Urothelium cell line (cell line): ENCODE results near the gene ARHGAP26.

ENCODE experiments used
- DNase-seq: peaks from one replicate; pipeline ENCODE4 v3.0.0; 2011; ENCODE audit warnings: low spot score, mixed read lengths
- FAIRE-seq: peaks from 2 replicates; lab custom pipeline; 2011; peaks lifted over from hg19 to GRCh38; lab: Jason Lieb, UNC

Gene ARHGAP26

DNA sequence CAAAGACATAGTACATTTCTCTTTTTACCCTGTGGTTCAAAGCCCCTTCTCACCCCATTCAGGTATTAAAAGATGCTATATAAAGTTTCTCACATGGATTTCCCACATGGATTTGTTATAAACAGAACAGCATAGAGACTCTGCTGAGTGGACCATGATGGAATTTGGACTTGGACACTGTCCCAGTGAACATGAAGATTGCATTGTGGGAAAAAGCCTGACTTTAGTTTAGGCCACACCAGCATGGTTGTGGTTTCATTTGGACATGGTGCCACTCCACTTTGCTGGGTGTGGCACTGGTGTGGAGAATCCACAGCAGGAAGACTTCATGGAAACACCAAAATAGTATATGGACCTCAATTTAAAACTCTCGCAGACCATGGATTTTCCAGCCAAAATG is 124.6 kb downstream of the ARHGAP26 start:
- DNase-seq (no peak), FAIRE-seq (no peak)

DNA sequence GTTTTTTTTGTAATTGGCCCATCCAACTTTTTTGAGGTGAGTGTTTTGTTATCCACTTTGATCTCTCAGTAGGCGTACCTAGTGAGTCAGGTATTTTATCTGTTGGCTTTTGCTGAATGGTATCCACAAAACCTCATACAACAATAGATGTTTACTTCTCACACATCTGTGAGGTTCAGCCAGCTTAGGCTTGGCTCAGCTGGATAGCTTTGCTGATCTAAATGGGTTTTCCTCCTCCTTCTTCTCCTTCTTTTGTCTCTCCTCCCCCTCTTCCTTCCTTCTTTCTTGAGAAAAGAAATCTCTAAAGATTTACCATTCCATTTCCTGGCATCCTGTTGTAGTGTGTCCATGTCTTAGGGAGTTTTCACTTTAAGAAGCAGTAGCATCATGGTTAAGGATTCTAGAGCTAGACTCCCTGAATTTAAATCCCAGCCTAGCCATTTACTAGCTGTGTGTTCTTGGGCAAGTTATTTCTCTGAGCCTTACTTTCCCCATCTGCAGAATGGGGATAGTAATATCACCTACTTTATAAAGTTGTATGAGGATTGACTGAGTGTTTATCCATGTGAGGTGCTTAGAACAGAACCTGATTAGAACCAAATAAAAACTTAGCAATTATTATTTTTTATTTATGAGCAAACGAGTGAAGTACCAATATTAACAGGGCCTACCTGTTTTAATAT is 126.3 kb downstream of the ARHGAP26 start:
- DNase-seq (peak; percentile 25), FAIRE-seq (no peak)

DNA sequence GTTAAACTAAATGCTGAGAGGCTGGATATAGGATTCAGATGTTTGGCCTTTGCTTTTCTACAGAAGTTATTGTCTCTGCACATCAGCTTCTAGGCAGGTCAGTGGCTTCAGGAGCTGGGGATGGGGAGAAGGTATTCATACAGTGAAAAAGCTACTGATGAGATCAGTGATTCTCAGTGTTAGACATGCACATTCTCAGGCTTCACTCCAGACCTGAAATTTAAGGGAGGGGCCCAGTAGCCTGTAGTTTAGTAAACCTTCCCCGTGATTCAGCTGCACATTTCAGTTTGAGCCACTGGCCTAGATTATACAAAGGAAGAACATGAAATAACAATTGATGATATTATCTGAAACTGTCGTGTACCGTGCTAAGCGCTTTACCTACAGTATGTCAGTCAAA is 127.2 kb downstream of the ARHGAP26 start:
- no peak for FAIRE-seq

DNA sequence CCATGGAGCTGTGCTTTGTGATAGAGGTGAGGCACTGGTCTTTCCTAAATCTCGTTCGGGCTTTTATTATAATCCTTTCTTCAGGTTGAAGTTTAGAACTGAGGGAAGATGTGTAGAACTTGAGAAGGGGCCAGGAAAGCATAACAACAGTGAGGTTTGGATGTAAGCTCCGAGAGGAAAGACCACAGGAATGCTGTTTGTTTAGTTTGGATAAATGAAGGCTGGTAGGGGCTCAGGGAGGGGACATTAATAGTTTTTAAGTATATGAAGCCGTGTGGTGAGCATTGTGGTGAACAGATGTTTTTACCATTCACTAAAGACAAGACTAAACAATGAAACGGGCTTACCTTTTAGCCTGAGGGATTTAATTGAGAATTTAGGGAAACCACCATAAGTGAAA is 130.8 kb downstream of the ARHGAP26 start:
- FAIRE-seq (no peak), DNase-seq (peak; percentile 41)

More for the DNA sequence above, 127.2 kb downstream of the ARHGAP26 start:
- DNase-seq, result no peak

DNA sequence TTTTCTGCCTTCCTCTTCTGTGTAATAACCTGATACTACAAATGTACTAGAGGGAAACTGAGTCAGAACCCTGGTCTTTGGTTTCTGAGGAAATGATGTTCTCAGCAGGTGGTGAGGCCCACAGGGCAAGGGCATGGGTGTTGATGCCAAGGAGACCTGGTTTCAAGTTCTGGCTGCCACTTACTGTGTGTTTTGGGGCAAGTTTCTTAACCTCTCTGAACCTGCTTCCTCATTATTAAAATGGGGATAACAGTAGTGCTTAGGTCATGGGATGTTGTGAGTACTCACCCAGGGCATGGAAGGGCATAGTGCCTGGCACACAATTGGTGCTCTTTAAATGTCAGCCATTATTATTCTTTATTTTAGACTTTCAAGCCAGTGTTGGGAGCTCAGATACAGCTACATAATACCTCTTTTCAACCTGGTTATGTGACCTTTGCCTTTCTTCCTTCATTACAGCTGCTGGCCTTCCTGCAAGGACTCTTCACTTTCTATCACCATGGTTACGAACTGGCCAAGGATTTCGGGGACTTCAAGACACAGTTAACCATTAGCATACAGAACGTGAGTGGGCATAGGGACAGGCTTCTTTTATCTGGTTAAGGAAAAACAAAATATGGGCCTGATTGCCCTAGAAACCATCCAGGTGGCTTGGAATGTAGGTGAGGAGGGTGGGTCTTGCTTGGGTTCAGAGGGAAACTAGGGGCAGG is 131.5 kb downstream of the ARHGAP26 start:
- no peak for FAIRE-seq
- DNase-seq, result no peak

DNA sequence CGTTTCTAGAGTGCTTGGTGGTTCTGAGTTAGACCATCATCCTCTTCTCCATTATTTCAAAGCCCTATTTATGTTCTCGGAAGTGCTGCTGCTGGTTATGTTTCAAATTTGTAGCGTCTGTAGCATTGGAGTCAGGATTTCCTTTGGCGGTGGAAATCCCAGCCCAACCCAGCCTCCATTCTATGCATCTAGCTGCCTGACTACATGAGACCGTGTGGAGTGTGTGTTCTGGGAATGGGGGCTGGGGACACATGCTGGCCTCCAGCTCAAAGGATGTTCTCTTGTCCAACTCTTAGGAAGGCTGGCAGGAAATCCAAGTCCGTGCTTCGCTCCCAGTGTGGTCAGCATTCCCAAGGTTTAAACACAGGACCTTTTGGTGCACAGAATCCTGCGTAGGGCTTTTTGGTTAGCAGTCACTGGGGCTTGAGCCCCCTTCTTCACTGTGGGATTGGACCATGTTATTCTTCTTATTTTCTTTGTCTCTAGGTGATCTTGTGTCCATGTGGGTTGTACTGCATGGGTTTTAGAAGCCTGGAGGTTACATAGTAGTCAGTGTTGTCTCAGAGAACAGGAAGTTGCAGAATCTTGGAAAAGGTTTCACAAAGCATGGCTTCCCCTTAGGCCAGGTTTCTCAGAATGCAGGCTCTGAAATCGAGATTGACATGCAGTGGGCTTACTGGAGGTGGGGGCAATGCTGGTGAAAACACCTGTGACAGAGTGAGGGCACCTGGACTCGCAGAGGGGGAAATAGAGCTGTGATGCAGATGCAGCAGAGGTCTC is 132.2 kb downstream of the ARHGAP26 start:
- FAIRE-seq, result no peak
- DNase-seq, result no peak

DNA sequence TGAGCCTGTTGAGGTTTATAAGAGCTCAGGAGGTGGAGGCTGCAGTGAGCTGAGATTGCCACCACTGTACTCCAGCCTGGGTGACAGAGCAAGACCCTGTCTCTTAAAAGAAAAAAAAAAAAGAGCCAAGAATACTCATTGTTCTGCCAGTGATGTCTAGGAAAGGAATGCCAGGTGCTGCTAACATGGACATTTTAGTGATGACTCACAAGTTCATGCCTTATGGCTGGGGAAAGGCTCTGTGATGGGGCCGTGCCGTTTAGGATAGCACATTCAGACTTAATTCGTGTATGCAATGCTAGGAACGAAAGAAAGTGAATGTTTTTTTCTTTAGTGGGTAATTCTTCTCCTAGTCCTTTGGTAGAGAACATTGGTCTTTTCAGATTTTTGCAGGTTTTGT is 134.2 kb downstream of the ARHGAP26 start:
- no peak for FAIRE-seq
- peak; percentile 80 for DNase-seq

DNA sequence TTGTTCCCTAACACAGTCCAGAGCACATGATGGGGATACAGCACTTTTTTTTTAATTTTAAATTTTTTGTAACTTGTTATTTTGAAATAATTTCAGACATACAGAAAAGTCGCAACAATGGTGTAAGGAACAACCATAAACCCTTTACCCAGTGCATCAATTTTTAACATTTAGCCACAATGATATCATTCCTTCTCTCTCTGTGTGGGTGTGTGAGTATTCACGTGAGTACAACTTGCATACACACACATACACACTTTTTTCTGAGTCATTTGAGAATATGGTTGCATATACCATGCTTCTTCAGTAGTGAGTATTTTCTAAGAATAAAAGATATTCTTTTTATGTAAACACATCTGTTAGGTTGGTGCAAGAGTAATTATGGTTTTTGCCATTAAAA is 135.2 kb downstream of the ARHGAP26 start:
- FAIRE-seq (no peak), DNase-seq (no peak)

DNA sequence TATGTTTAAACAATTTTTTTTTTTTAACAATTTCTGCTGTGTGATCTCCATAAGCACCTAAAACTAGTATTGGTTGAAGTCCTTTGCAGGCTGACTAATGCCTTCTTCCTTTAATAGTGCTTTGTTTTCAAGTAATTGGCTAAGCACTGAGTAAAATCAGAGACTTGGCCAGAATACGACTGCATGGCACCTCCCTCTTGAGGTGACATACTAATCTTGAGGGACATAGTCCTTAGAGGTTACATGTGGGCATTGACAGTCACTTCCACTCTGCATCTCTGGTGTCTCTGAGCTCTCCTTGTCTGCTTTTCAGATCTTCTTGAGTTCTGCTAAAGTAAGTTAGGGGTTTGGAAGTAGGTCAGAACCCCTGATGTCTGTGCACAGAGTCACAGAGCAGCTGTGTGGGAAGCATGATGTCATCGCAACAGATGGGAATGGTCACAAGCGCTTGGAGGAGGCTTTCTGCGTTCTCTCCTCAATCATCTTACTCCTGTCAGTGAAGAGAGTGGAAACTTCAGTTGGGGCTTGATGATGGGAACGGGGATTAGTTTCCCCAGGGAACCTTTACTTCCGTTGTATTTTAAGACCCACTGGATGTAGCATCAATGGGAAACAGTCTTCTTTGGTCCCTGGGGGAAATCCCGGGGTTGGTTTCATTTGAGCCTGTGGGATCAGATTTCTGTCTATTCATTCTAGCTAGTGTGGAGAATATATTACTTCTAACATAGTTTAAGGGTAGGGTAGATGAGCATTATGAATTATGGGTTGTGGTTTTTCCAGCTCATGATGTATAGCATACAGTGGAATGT is 136.9 kb downstream of the ARHGAP26 start:
- no peak for FAIRE-seq
- no peak for DNase-seq

DNA sequence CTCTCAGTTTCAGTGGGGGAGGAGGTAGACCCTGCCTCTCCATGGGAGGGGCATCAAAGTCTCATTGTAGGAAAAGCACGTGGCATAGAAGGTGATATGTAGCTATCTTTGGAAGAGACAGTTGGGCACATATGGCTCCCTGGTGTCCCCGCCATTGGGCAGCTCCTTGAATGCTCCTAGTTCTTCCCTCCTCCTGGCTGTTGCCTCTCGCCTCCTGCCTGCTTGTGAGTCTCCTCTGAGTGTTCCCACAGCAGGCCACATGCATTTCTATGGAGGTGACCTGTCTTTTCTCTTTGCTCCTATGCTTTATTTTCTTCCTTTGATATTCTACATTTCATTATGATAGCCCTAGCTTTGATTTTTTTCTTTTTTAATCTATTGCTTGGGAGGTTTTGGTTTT is 138.5 kb downstream of the ARHGAP26 start:
- FAIRE-seq (no peak), DNase-seq (no peak)

DNA sequence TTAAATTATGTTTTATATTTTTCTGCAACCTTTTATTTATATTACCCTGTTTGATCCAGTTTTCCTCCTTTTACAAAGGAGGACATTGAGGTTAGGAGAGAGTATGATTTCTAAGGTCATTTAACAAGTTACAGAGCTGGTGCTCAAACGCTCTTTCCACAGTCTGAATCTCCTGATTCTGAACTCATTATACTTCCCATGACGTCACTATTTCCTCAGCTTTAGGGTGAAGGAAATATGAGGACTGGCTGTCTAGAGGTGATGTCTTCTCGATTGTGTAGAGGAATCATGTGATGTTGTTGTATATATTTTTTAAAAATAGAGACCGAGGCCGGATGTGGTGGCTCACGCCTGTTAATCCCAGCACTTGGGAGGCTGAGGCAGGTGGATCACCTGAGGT is 140.0 kb downstream of the ARHGAP26 start:
- FAIRE-seq (no peak), DNase-seq (no peak)

DNA sequence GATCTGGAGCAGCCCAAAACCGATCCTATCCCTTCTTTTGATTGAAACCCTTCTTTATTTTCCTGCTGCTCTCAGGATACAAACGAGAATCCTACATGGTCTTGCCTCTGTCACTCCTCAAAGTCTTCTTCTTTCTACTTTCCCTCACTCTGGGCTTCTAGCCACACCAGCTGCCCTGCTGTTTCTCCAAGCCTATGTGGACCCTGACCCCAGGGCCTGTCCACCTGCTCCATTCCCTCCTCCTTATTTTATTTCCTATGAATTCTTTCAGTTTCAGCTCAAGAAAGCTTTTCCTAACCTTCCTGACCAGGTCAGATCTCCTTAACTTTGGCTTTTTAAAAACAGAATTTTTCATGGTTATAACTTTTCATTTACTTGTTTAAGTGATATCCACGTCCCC is 141.0 kb downstream of the ARHGAP26 start:
- no peak for FAIRE-seq
- no peak for DNase-seq

DNA sequence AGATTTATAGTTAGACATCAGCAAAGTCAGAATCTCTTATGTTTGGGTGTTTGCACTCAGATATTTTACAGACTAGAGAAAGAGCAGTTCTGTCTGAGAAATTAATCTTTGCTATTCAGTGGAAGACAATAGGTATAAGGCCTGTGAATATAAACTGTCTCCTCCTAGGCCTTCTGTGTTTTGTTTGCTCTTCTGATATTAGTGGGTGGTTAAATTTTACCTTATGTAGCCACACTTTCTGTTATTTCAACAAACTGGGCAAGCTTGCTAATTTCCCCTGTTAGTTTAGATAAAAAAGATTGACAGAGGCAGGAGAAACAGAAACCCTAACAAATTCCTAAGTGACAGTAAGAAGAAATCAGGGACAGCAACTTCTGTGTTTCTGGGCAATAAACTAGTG is 141.6 kb downstream of the ARHGAP26 start:
- DNase-seq (no peak), FAIRE-seq (no peak)

DNA sequence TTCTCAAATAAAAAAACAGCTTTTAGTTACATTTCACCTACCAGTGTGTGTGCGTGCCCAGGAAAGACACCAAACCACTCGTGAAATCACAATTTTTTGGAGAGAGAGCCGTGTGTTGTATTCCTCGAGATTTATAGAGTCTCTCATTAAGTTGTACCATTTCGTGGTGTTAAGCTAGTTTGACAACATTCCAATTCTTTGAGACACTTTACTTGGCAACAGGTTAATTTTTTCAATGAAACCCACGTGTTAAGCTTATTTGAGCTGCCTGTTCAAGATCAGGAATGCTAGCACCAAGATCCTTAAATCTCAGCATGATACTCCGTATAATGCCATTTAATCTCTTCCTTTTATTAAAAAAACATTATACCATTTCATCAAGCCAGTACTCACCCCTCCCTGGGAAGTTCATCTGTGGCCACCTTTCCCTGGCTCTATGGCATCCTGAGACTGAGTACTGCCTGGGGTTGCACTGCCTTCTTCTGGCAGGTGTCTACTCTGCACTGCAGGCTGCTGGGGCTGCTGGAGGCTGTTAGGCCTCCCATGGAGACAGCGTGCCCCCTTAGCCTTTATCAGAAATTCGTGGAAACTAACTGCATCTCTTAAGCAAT is 143.7 kb downstream of the ARHGAP26 start:
- DNase-seq (no peak), FAIRE-seq (no peak)

DNA sequence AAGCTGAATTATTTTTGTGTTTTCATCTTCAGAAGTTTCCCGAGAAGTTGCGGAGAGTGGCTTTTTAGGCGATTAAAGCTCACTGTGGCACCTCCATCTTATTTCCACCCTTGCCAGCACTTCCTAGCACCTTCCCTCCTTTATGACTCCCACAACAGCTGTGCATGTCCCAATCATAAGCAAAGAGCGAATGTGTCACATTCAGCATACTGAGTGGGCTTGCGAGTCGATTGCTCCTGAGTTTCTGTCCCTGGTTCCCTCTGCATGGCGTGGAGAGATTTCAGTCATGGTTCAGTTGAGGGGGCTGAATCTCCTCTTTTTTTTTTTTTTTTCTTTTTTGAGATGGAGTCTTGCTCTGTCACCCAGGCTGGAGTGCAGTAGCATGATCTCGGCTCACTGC is 144.9 kb downstream of the ARHGAP26 start:
- FAIRE-seq, result no peak

DNA sequence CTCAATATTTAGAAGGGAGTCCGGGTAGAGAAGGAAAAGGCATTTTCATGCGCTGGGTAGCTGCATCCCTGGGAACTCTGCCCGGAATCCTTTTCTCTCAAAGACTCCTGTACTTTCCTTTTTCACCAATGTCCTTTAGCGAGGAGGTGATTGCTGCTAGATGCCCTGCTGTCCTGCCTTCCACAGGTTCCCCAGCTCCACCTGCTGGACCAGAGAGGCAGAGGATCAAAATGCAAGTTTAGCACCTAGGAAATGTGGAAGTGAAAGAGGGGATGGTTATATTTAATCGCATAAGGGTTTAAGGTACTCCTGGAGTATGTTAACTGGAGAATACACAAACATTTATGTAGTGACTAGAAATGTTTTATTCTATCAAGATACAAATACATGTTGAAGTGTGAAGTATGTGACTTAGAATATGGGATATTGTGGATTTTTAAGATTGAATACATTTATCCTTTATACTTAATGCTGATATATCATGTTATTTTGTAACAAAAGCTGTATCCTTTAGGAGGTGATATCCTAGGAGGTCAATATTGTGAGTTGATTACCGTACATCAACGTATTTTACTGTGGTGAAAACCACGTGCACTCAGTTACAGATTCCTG is 145.7 kb downstream of the ARHGAP26 start:
- DNase-seq (peak; percentile 50), FAIRE-seq (no peak)

More for the DNA sequence above, 144.9 kb downstream of the ARHGAP26 start:
- DNase-seq, result no peak

DNA sequence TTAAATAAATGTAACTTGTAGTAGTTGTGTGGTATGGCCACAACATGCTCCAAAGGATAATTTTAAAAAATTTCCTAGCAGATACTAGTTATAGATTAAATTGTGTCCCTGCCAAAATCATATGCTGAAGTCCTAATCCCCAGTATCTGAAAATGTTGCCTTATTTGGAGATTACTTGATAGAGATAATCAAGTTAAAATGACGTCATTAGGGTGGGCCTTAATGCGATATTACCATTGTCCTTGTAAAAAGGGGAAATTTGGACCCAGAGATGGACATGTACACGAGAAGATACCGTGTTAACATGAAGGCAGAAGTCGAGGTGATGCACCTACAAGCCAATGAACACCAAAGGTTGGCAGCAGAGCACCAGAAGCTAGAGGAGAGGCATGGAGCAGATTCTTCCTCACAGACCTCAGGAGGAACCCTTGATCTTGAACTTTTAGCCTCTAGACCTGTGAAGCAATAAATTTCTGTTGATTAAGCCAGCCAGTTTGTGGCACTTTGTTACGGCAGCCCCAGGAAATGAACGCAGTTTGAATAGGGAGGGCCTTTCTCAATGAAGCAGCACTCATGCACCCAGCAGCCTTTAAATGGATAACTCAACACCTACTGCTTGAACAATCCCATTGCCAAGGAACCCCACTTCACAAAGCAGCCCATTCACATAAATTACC is 148.9 kb downstream of the ARHGAP26 start:
- FAIRE-seq (no peak), DNase-seq (no peak)

DNA sequence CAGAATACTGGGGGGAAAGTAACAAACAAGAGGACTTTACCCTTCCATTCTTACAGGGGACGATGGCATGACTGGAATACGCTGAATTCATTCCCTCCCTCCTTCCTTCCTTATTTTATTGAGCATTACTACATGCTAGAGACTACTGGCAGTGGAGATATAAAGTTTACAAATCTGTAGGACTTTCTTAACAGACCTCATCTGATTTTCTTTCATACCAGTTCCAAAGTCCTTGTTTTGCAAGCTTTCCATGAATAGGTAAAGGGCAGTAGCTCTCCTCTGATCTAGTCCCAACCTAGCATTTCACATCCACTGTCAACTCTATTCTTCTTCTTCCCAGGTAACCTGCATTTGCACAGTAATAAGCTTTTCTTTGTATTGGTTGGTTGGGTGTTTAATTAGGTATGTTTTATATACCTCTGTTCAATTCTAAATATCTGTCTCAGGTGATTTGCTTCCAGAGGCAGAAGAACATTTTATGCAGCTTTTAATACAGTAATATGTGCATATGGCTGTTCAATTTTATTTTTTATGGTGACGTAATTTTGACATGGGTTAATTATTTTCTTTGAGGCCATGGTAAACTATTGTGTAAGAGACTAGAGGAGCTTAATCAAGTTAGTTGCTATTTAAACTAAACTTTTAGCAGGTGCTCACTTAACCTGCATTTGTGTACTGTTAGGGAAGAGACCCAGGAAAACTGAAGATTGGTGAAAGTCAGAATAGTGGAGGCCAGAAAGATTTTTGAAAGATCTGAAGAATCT is 150.9 kb downstream of the ARHGAP26 start:
- DNase-seq, result no peak
- FAIRE-seq, result no peak
